DMS153 treated with DMSO at 0.1 percent for 48 hours (cell line): Measurements from ENCODE around the gene DLK2.
"Not testable (repeated sequence)": the region's sequence is repeated elsewhere in the genome, so short reads cannot be mapped to it uniquely, and the experiment has no call there.

Experiments used
- DNase-seq: peaks from one replicate; lab custom pipeline; 2025; ENCODE audit not compliant: unreplicated experiment; lab: John Stamatoyannopoulos, UW

Gene DLK2

DNA sequence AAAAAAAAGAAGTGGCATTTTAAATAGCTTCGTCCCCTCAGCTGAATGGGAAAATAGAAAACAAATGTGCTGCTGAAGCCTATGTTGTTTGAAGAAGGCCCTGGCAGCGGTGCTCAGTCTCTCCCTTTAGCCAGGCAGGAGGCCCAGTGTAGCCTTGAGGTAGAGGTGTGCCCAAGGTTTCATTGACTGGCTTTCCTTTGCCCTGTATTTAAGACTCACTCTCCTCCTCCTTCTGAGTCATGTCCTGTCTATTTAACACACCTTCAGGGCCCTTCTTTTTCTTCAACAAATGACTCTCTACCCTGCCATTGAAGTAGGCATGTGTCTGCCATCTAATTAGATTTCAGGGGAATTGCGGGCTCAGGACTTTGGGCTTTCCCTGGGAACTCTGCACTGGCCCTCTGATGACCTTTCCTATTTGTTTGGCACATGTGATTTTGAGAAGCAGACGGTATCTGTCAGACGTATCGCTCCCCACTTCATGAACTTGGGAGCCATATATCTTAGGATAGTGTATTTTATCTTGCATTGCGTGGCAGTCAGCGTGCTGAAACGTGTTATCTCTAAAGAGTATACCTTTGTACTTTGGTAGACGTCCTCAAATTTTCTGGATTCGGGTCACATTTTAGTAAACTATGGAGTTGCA lies 26.4 kb upstream of the DLK2 start:
- no peak for DNase-seq

GRCh38 chr6:43481075-43481474 lies 25.7 kb upstream of the DLK2 start:
- no peak for DNase-seq

DNA sequence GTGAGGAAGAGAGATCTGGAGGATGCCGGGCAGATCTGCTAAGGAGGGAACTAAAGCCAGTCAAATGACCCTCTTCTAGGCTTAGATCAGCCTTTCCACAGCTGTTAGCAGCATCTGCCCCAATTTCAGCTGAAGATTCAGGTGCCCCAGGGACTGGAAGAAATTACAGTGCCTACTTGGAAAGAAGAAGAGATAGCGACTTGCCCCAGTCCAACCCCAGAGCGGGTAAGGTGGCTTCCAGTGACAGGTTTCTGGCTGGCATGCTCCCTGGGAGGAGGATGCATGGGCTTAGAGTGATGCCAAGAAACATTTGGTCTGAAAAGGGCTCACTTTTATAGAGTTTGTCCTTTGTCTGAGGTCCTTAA lies 22.6 kb upstream of the DLK2 start:
- no peak for DNase-seq

DNA sequence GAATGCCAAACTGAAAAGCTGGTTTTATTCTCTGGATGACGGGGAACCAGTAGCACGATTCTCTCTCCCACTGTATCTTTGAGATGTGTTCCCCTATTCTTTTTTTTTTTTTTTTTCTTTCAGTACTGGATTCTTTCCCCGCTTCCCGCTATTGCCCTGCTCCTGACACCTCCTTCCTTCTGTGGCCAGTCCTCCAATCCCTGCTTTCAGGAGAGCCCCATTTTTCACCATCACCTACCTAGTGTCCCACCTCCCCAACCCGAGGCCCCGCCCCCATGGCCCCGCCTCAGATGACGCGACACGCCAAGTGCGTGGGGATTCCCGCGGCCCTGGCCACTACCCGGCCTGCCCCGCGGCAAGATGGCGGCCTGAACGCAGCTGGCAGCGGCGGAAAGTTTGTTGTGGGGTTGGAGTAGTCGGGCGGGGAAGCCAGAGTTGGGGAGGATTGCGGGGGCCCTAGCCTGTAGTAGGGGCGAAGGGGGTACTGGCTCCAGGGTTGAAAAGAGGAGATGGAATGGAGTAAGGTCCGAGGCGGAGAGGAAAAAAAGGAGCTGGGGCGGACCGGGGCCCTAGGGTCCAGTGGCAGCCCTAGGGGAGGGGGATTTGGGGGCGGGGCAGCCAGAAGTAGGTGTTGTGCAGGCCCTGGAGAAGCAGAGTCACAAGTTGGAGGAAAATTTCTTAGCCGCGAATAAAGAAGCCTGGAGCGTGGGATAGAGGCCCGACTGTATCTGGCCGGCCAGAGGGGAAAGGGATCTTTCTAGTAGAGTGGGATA lies 22.1 kb upstream of the DLK2 start, which contains the start of gene TJAP1:
TJAP1 (plus strand) TSS at position 336 of the 773 bp plus-strand sequence. CDS start 21,432 bp downstream, outside the sequence.
- DNase-seq = peak; percentile 75

DNA sequence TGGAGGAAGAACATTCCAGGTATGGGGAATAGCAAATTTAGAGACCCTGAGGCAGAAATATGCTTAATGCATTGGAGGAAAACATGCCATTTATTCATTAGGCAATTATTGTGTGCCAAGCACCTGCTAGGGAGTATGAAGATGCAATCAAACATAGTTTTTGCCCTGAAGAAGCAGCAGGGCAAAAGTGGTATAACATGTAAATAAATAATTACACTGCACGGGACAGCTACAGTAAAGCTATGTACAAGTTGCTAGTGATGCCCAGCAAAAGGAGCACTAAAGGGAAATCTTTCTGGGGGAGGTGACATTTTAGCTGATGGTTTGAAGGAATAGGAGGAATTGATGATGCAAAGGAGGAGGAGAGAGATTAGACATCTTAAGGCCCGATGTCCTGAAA lies 21.4 kb upstream of the DLK2 start:
- DNase-seq = no peak

DNA sequence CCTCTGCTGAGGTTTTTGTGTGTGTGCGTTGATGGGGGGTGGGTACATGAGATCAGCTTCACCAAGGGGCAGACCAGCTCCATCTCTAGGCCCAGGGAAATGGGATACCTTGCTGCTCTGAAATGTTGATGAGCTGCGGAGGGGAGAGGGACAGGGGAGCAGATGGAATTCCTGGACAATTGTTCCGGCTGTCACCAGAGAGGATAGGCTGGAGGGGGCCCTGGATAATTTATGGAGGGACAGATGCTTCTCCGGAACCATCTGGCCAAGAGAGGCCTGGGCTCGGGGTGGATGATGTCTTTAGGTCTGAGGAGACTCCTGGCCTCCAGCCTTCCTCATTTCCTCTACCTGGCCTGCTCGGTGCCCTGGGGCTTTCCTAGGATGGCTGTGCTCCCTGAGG lies 20.2 kb upstream of the DLK2 start:
- DNase-seq = no peak

GRCh38 chr6:43472515-43472914 lies 17.2 kb upstream of the DLK2 start:
- no peak for DNase-seq

DNA sequence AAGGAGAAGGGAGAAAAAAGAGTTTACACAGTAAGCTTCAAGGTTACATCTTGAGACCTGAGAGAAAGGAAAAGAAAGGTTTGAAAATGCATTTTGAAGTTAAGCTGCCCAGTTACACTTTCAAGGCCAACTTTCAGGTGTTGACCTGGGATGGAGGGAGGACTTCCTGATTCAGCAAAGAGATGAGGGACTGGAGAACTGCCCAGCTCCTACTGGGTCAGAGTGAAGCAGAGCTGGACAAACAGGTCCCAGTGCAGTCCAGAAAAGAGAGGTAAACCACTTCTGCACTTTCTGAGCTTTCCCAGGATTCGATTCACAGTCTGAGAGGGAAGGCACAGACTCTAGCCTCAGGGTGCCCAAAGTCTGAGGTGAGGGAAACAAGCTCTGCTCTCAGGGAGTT lies 16.1 kb upstream of the DLK2 start:
- DNase-seq = no peak

GRCh38 chr6:43469947-43470346 lies 14.6 kb upstream of the DLK2 start:
- no peak for DNase-seq

DNA sequence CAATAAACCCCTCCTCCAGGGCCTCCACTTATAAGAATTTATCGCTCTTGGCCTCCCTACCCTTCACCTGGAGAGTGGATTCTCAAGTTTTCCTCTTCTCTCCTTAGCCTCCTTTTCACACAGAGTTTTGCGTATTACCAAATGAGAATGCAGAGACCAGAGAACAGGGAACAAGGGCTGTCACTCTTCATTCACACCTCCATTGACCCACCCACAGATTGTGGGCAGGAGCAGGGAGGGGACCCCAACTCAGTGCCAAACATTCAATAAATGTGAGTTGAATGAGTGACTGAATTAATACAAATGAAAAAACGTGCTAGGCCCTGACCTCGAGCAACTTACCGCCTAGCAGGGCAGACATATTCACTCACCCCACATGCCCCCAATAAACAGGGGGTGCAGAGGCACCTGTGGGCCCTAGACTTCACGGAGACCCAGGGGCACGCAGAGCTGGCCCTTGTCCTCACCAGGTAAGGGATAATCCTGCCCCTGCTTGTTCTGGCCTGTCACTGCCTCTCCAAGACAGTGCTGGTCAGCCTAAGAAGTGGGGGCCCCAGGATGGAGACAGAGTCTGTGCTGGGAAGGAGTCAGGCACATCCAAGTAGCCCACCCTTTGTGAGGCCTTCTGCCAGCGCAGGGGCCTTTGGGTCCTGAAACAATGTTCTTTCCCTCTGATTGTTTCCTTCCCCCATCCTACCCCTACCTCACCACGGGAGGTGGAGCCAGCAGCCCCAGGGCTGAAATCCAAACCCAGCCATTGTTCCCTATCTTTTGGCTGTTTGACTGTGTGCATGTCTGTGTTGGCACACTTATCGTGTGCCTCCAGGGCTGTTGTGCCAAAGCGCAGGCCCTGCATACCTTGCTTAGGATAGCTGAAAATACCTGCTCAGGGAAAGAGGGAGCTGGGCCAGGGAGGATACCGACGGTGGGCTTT lies 13.7 kb upstream of the DLK2 start:
- no peak for DNase-seq

- DNase-seq = no peak
Measured at GRCh38 chr6:43468240-43468639, 12.9 kb upstream of the DLK2 start.

GRCh38 chr6:43467752-43468151 lies 12.4 kb upstream of the DLK2 start:
- no peak for DNase-seq

DNA sequence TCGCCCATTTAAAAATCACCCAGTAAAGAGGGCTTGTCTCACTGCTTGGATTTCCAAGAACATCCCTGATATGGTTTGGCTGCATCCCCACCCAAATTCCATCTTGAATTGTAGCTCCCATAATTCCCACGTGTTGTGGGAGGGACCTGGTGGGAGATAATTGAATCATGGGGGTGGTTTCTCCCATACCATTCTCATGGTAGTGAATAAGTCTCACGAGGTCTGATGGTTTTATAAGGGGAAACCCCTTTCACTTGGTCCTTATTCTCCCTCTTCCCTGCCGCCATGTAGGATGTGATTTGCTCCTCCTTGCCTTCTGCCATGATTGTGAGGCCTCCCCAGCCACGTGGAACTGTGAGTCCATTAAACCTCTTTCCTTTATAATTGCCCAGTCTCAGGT lies 11.9 kb upstream of the DLK2 start:
- DNase-seq = not testable (repeated sequence)

DNA sequence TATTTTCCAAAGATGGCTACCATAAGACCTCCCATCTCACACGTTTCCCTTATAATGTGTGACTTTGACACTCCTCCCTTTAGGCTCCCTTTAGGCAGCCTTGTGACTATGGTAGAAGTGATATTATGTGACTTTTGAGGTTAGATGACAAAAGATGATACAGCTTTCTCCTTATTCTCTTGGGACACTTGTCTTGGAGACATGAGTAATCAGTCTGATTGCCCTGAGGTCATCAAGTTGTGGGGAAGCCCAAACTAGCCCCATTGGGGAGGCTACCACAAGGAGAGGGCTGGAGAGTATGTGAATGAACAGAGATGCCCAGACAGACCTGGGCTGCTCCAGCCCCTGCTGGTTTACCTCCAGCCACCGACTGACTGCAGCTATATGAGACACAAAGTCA lies 10.6 kb upstream of the DLK2 start:
- DNase-seq = no peak

DNA sequence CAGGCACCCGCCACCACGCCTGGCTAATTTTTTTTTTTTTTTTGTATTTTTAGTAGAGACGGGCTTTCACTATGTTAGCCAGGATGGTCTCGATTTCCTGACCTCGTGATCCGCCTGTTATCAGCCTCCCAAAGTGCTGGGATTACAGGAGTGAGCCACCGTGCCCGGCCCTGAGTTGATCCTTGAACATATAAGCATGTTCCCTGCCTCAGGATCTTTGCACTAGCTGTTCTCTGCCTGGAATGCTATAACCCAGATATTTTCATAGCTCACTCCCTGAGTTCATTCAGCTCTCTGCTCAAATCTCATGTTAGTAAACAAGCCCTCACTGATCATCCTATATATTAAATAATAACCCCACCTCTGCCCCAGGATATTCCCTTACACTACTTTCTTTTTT lies 9.0 kb upstream of the DLK2 start:
- no peak for DNase-seq

DNA sequence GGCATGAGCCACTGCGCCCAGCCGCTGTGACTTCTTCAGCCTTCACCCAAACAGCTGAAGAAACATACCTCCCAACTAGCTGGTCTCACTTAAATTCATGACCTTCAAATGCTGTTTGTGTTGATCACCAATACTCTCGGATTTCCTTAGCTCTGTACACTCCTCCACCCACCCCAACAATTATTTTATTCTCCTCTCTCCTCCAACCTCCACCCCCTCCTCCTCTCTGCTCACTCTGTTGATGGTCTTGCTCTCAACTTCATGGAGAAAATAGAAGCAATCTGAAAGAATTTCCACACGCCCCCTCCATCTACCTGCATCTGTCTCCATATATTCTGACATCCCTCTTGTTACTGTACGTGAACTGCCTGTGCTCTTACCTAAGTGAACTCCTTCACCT lies 6.6 kb upstream of the DLK2 start:
- no peak for DNase-seq

- DNase-seq = no peak
Measured at GRCh38 chr6:43460032-43460431, 4.7 kb upstream of the DLK2 start.

GRCh38 chr6:43459535-43459934 lies 4.2 kb upstream of the DLK2 start:
- DNase-seq = no peak

GRCh38 chr6:43458154-43458553 lies 2.8 kb upstream of the DLK2 start:
- DNase-seq = not testable (repeated sequence)

DNA sequence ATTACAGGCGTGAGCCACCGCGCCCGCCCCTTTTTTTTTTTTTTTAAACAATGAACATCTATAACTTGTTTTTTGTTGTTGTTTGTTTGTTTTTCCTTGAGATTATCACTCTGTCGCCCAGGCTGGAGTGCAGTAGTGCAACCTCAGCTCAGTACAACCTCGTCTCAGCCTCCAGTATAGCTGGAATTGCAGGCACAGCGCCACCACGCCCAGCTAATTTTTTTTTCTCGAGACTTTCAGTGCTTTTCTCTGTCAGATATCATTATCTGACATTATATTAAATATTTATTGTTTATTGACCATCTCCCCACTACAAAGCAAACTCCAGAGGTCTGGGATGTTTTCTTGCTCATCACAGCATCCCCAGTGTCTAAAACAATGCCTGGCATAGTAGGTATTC lies 2.3 kb upstream of the DLK2 start:
- no peak for DNase-seq

- peak; percentile 32 for DNase-seq
Measured at GRCh38 chr6:43454696-43455530, 435 bp downstream of the DLK2 start.
